ENCODE results near the gene KCNK4.

Gene KCNK4

DNA sequence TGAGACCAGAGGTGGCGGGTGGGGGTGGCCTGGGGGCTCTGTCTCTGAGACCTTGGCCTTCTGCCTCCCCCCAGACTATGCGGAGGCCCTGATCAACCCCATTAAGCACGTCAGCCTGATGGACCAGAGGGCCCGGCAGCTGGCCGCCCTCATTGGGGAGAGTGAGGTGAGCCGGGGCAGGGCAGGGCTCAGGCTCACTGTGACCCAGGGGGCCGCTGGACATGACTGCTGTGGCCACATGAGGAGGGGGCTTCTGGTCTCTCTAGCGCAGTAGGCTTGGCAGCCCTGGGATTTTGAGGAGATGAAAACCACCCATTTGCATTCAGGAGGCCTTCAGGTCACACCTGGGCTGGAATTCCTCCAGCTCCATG, 27.2 kb upstream of the KCNK4 start:
- Histone ChIP-seq H3K4me1 (ENCODE audit: insufficient read depth, low read length, poor library complexity, severe bottlenecking) (peaks cover 14% of the 10 kb centered on the region), H3K9ac (ENCODE audit: low read depth, low read length, poor library complexity, severe bottlenecking) (no peak overlapping the region), H3K4me3 (ENCODE audit: low read length, poor library complexity, severe bottlenecking) (no peak overlapping the region), H2AFZ (ENCODE audit: low read length) (no peak overlapping the region), H3F3A (ENCODE audit: low read depth) (no peaks in the 10 kb centered on the region), H3K79me2 (ENCODE audit: insufficient read depth, low read length) (no peaks in the 10 kb centered on the region), H3K27me3 (ENCODE audit: insufficient read depth, low read length, poor library complexity, severe bottlenecking) (no peaks in the 10 kb centered on the region), H3K9me3 (ENCODE audit: insufficient read depth, low read depth, low read length) (no peaks in the 10 kb centered on the region), H3K4me2 (ENCODE audit: low read depth, low read length, poor library complexity, severe bottlenecking) (no peak overlapping the region), H4K20me1 (ENCODE audit: insufficient read depth, low read length, poor library complexity, severe bottlenecking) (no peaks in the 10 kb centered on the region), H3K9me2 (replicated peaks; ENCODE audit: low read depth, low read length) (no peaks in the 10 kb centered on the region), H3K36me3 (ENCODE audit: insufficient read depth, low read length) (no peaks in the 10 kb centered on the region)
- TF ChIP-seq, protein P1, sequence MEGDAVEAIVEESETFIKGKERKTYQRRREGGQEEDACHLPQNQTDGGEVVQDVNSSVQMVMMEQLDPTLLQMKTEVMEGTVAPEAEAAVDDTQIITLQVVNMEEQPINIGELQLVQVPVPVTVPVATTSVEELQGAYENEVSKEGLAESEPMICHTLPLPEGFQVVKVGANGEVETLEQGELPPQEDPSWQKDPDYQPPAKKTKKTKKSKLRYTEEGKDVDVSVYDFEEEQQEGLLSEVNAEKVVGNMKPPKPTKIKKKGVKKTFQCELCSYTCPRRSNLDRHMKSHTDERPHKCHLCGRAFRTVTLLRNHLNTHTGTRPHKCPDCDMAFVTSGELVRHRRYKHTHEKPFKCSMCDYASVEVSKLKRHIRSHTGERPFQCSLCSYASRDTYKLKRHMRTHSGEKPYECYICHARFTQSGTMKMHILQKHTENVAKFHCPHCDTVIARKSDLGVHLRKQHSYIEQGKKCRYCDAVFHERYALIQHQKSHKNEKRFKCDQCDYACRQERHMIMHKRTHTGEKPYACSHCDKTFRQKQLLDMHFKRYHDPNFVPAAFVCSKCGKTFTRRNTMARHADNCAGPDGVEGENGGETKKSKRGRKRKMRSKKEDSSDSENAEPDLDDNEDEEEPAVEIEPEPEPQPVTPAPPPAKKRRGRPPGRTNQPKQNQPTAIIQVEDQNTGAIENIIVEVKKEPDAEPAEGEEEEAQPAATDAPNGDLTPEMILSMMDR (conservative IDR thresholded peaks at IDR 0.05; ENCODE audit: low read length), result no peak
- no peak for TF ChIP-seq EZH2phosphoT487 (IDR thresholded peaks at IDR 0.05; ENCODE audit: borderline replicate concordance)

DNA sequence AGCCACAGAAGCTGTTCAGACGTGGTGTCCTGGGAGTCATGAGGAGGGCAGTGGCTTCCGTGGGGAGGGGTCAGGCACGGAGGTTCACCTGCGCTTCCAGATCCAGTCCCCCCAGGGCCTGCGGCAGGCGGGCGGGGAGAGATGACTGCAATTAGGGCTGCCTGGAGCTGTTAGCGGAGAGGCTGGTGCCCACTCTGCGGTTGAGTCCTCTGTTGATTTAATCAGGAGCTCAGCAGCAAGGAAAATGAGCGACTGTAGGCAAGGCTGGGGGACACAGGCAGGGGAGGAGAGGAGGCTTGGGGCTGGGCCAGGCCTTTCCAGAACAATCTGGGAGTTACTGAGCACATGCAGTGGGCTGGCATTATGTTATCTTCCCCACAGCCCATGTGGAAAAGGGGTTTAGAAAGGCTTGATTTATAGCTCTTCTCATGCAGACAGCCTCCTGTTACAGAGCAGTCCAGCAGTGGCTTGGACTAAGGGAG, 26.7 kb upstream of the KCNK4 start:
- no peaks in the 10 kb centered on the region for H3K9me2 ChIP-seq (replicated peaks; ENCODE audit: low read depth, low read length)
- TF ChIP-seq, protein P1 (conservative IDR thresholded peaks at IDR 0.05; ENCODE audit: low read length), result no peak
- TF ChIP-seq EZH2phosphoT487 (IDR thresholded peaks at IDR 0.05; ENCODE audit: borderline replicate concordance), result no peak
- H3F3A ChIP-seq (ENCODE audit: low read depth), result peaks cover 3% of the 10 kb centered on the region; the same call in 1 of the 2 replicates
- no peaks in the 10 kb centered on the region for H4K20me1 ChIP-seq (ENCODE audit: insufficient read depth, low read length, poor library complexity, severe bottlenecking)
- no peak overlapping the region for H2AFZ ChIP-seq (ENCODE audit: low read length)
- H3K79me2 ChIP-seq (ENCODE audit: insufficient read depth, low read length), result no peaks in the 10 kb centered on the region
- no peaks in the 10 kb centered on the region for H3K36me3 ChIP-seq (ENCODE audit: insufficient read depth, low read length)
- H3K27me3 ChIP-seq (ENCODE audit: insufficient read depth, low read length, poor library complexity, severe bottlenecking), result no peaks in the 10 kb centered on the region
- H3K9ac ChIP-seq (ENCODE audit: low read depth, low read length, poor library complexity, severe bottlenecking), result no peak overlapping the region
- peaks cover 14% of the 10 kb centered on the region for H3K4me1 ChIP-seq (ENCODE audit: insufficient read depth, low read length, poor library complexity, severe bottlenecking)
- H3K4me3 ChIP-seq (ENCODE audit: low read length, poor library complexity, severe bottlenecking), result no peak overlapping the region
- H3K9me3 ChIP-seq (ENCODE audit: insufficient read depth, low read depth, low read length), result no peaks in the 10 kb centered on the region
- no peak overlapping the region for H3K4me2 ChIP-seq (ENCODE audit: low read depth, low read length, poor library complexity, severe bottlenecking)

DNA sequence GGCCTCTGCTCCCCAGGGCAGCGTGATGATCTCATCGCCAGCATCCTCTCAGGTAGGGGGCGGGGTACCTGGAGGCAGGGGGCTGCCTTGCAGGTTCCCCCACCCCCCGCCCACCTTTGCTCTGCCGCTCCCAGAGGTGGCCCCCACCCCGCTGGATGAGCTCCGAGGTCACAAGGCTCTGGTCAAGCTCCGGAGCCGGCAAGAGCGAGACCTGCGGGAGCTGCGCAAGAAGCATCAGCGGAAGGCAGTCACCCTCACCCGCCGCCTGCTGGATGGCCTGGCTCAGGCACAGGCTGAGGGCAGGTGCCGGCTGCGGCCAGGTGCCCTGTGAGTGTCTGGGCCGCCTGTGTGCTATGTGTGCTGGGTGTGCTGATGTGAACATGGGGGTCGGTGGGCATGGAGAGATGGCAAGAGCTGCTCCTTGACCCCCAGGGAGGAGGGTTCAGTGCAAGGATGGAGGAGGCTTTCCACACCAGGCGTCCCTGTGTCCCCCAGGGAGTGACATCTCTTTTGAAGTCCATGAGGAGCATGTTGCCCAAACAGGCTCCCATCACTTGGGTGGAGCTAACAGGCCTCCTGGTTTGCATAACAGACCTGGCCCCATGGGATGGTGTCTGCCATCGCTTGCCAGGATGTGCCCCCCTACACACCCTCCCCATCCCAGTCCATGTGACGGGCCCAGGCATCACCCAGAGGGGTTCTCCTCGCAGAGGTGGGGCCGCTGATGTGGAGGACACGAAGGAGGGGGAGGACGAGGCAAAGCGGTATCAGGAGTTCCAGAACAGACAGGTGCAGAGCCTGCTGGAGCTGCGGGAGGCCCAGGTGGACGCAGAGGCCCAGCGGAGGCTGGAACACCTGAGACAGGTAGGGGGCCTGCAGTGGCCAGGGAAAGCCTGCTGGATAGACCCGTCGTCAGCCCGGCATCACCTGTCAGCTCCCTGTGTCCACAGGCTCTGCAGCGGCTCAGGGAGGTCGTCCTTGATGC, 25.6 kb upstream of the KCNK4 start:
- no peak for TF ChIP-seq EZH2phosphoT487 (IDR thresholded peaks at IDR 0.05; ENCODE audit: borderline replicate concordance)
- TF ChIP-seq, protein P1 (conservative IDR thresholded peaks at IDR 0.05; ENCODE audit: low read length), result no peak
- no peak overlapping the region for H2AFZ ChIP-seq (ENCODE audit: low read length)
- H3K79me2 ChIP-seq (ENCODE audit: insufficient read depth, low read length), result no peaks in the 10 kb centered on the region
- no peaks in the 10 kb centered on the region for H3K36me3 ChIP-seq (ENCODE audit: insufficient read depth, low read length)
- H3K4me2 ChIP-seq (ENCODE audit: low read depth, low read length, poor library complexity, severe bottlenecking), result no peak overlapping the region
- peaks cover 6% of the 10 kb centered on the region; the same call in 1 of the 2 replicates for H3F3A ChIP-seq (ENCODE audit: low read depth)
- H3K4me3 ChIP-seq (ENCODE audit: low read length, poor library complexity, severe bottlenecking), result no peak overlapping the region
- H3K9me2 ChIP-seq (replicated peaks; ENCODE audit: low read depth, low read length), result no peaks in the 10 kb centered on the region
- H3K27me3 ChIP-seq (ENCODE audit: insufficient read depth, low read length, poor library complexity, severe bottlenecking), result no peaks in the 10 kb centered on the region
- H3K9me3 ChIP-seq (ENCODE audit: insufficient read depth, low read depth, low read length), result no peaks in the 10 kb centered on the region
- peaks cover 14% of the 10 kb centered on the region for H3K4me1 ChIP-seq (ENCODE audit: insufficient read depth, low read length, poor library complexity, severe bottlenecking)
- H3K9ac ChIP-seq (ENCODE audit: low read depth, low read length, poor library complexity, severe bottlenecking), result no peak overlapping the region
- no peaks in the 10 kb centered on the region for H4K20me1 ChIP-seq (ENCODE audit: insufficient read depth, low read length, poor library complexity, severe bottlenecking)

Measured in Loucy (cell line).